ENCODE results near the gene GALC. TPM values are rescaled to one million over a fixed set of nuclear protein-coding genes. Genes with fewer than 3 reads are reported as not detected.

GALC gene
- total RNA-seq = 47.4 TPM
- long read RNA-seq, transcript GALC-201 (17 exons, 3,883 nt) = major isoform, 98 of 123 reads
- long read RNA-seq, partial matches to known transcripts = 9 of 123 reads
- long read RNA-seq, other reads (novel, unspliced or antisense) = 15 of 123 reads

GRCh38 chr14:87992718-87993628, at the start of gene GALC:
TSS of gene GALC (minus strand) at chr14:87993182. CDS start at chr14:87993164, 18 bp downstream.
- DNase-seq = peak; percentile 98
- peak within 1 kb of the TSS; percentile 96 for H3K27ac ChIP-seq
- no peaks in the 10 kb centered on the region for H3K27me3 ChIP-seq
- no peaks in the 10 kb centered on the region for H3K36me3 ChIP-seq
- no peaks in the 10 kb centered on the region for H3K9me3 ChIP-seq
- peak; percentile 92 for ATAC-seq
- TF ChIP-seq CTCF (IDR thresholded peaks at IDR 0.05) = no peak
- intact Hi-C loops (cut with DNase I) = no loop called here
- H3K4me1 ChIP-seq = peaks cover 13% of the 10 kb centered on the region
- H3K4me3 ChIP-seq = peak within 1 kb of the TSS; percentile 70

GRCh38 chr14:88040146-88040545, 47.2 kb upstream of the GALC start:
- Histone ChIP-seq H3K9me3 (no peaks in the 10 kb centered on the region), H3K27me3 (no peaks in the 10 kb centered on the region), H3K4me1 (peaks cover 4% of the 10 kb centered on the region), H3K27ac (no peak overlapping the region), H3K4me3 (no peak overlapping the region), H3K36me3 (no peaks in the 10 kb centered on the region)
- intact Hi-C loops (cut with DNase I) = no loop called here
- no peak for TF ChIP-seq CTCF (IDR thresholded peaks at IDR 0.05)
- ATAC-seq = no peak
- DNase-seq = no peak

- Histone ChIP-seq H3K27me3 (no peaks in the 10 kb centered on the region), H3K36me3 (no peaks in the 10 kb centered on the region), H3K9me3 (no peaks in the 10 kb centered on the region), H3K27ac (no peak overlapping the region), H3K4me3 (no peak overlapping the region), H3K4me1 (peaks cover 4% of the 10 kb centered on the region)
- intact Hi-C loops (cut with DNase I) = no loop called here
- DNase-seq (no peak), ATAC-seq (no peak)
- TF ChIP-seq CTCF (IDR thresholded peaks at IDR 0.05) = no peak
Observed at GRCh38 chr14:88039197-88039596, 46.2 kb upstream of the GALC start.

GRCh38 chr14:88037325-88037724, 44.3 kb upstream of the GALC start:
- Histone ChIP-seq H3K4me1 (no peaks in the 10 kb centered on the region), H3K9me3 (no peaks in the 10 kb centered on the region), H3K27ac (no peak overlapping the region), H3K4me3 (no peak overlapping the region), H3K27me3 (no peaks in the 10 kb centered on the region), H3K36me3 (no peaks in the 10 kb centered on the region)
- intact Hi-C loops (cut with DNase I) = no loop called here
- ATAC-seq (no peak), DNase-seq (no peak)
- no peak for TF ChIP-seq CTCF (IDR thresholded peaks at IDR 0.05)

GRCh38 chr14:88036422-88036821, 43.4 kb upstream of the GALC start:
- Histone ChIP-seq H3K27me3 (no peaks in the 10 kb centered on the region), H3K36me3 (no peaks in the 10 kb centered on the region), H3K9me3 (no peaks in the 10 kb centered on the region), H3K27ac (no peak overlapping the region), H3K4me1 (no peaks in the 10 kb centered on the region), H3K4me3 (no peak overlapping the region)
- intact Hi-C loops (cut with DNase I) = no loop called here
- no peak for ATAC-seq
- no peak for TF ChIP-seq CTCF (IDR thresholded peaks at IDR 0.05)
- no peak for DNase-seq
